Activated naive CD4-positive, alpha-beta T cell treated with anti-CD3 and anti-CD28 coated beads, Interleukin-2, amount 50 U/mL, for 72 hours (primary cell): ENCODE data around the gene BHLHE41. TPM values are rescaled to one million over a fixed set of nuclear protein-coding genes. Genes with fewer than 3 reads are reported as not detected.
A peak's percentile ranks its signal among the peaks of the same experiment; 100 is the strongest.

Experiments used
- ATAC-seq, 2 donors: fragments of 150-1000 bp; cut with Tn5 transposase; 2 replicates each; pipeline ENCODE4 v1.10.0; 2021; ENCODE audit warnings: mild to moderate bottlenecking in 2 of 2, moderate library complexity in 2 of 2
- DNase-seq, 2 donors: peaks; one replicate each; pipeline ENCODE4 v3.0.0; 2021 to 2022; ENCODE audit warnings: low spot score in 2 of 2
- H3K27ac Mint-ChIP-seq, 2 donors: one replicate each; pipeline ENCODE4 v1.8.0; 2022; ENCODE audit warnings: mild to moderate bottlenecking in 2 of 2, mixed read lengths in 2 of 2
- H3K36me3 Mint-ChIP-seq, 2 donors: one replicate each; pipeline ENCODE4 v1.8.0; 2022; ENCODE audit warnings: mixed read lengths in 2 of 2
- H3K9me3 Mint-ChIP-seq, 2 donors: one replicate each; pipeline ENCODE4 v1.8.0; 2022; ENCODE audit warnings: mixed read lengths in 2 of 2
- total RNA-seq, 2 donors: library from RNA; stranded (reverse); gene quantifications; one replicate each; pipeline ENCODE4 v1.2.3, GENCODE V29; 2022

The BHLHE41 gene
- total RNA-seq, 2 donors from 2014 or later: not detected

DNA sequence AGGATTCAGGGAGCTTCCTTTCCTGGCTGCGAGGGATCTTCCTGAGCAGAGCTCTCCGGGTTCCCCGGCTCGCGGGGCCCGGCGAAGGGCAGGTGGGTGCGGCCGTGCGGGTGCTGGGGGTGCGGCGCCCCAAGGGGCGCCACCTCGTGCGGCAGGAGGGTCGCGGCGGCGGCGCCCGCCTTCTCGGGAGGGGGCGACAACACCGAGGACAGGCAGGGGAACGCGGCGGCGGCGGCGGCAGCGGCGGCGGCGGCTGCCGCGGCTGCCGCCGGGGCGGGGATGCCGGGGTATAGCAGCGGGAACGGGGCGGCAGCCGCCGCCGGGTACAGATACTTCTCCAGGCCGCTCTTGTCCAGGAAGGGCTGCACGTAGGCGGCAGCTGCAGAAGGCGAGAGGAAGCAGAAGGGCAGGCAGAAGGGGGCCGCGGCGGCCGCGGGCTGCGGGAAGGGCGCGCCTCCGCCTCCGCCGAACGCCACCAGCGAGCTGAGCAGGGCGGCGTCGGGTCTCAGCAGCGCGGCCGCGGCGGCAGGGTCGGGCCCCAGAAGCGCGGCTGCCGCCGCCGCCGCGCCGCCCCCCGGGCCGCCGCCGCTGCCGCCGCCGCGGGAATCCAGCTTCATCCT is 2.7 kb downstream of the BHLHE41 start:
- H3K27ac Mint-ChIP-seq: no peak overlapping the region
- no peaks in the 10 kb centered on the region for H3K9me3 Mint-ChIP-seq
- ATAC-seq (peak; percentile 48 to 63), DNase-seq (peak; percentile 38 to 58)
- H3K36me3 Mint-ChIP-seq: peaks cover 0 to 6% of the 10 kb centered on the region in 2 donors

GRCh38 chr12:26121323-26122060 is 3.3 kb downstream of the BHLHE41 start:
- peaks cover 0 to 6% of the 10 kb centered on the region in 2 donors for H3K36me3 Mint-ChIP-seq
- H3K27ac Mint-ChIP-seq: no peak overlapping the region
- no peaks in the 10 kb centered on the region for H3K9me3 Mint-ChIP-seq
- no peak for ATAC-seq
- no peak for DNase-seq

- Mint-ChIP-seq H3K27ac (no peak overlapping the region), H3K36me3 (peaks cover 0 to 6% of the 10 kb centered on the region in 2 donors)
- no peak for ATAC-seq
Measured at GRCh38 chr12:26120561-26121274, 4.1 kb downstream of the BHLHE41 start.

DNA sequence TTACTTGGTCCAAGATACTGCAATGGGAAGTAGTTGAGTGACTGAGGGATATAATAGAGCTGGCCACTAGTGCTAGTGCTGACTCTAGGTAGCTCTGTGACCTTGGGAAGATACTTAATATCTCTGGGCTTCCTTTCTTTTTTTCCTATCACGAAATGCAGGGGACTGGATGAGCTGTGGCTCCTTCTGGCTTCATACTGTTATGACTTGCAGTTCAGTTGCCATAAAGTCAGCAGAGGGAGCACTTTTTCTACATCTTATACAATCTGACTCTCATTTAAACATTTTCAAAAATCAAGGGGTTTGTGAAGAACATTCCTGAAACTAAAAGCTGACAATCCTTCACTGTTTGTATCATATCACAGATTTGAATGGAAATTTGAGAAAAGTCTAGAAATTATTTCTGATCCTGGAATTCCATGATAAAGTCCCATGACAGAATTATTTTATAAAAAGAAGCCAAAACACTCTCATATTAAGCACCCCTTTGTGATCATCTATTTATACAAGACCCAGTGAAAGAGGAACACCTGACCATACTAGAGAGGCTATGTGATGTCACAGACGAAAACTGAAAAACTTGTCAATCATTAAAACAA is 5.3 kb downstream of the BHLHE41 start:
- no peaks in the 10 kb centered on the region for H3K9me3 Mint-ChIP-seq
- peaks cover 0 to 6% of the 10 kb centered on the region in 2 donors for H3K36me3 Mint-ChIP-seq
- DNase-seq (no peak), ATAC-seq (peak in 1 of 2 donors; percentile 33)
- H3K27ac Mint-ChIP-seq: no peak overlapping the region

More at GRCh38 chr12:26120561-26121274, 4.1 kb downstream of the BHLHE41 start:
- DNase-seq: no peak
- no peaks in the 10 kb centered on the region for H3K9me3 Mint-ChIP-seq

GRCh38 chr12:26118308-26118707 is 6.5 kb downstream of the BHLHE41 start:
- Mint-ChIP-seq H3K36me3 (peaks cover 0 to 4% of the 10 kb centered on the region in 2 donors), H3K27ac (no peak overlapping the region), H3K9me3 (no peaks in the 10 kb centered on the region)
- ATAC-seq (no peak), DNase-seq (no peak)

DNA sequence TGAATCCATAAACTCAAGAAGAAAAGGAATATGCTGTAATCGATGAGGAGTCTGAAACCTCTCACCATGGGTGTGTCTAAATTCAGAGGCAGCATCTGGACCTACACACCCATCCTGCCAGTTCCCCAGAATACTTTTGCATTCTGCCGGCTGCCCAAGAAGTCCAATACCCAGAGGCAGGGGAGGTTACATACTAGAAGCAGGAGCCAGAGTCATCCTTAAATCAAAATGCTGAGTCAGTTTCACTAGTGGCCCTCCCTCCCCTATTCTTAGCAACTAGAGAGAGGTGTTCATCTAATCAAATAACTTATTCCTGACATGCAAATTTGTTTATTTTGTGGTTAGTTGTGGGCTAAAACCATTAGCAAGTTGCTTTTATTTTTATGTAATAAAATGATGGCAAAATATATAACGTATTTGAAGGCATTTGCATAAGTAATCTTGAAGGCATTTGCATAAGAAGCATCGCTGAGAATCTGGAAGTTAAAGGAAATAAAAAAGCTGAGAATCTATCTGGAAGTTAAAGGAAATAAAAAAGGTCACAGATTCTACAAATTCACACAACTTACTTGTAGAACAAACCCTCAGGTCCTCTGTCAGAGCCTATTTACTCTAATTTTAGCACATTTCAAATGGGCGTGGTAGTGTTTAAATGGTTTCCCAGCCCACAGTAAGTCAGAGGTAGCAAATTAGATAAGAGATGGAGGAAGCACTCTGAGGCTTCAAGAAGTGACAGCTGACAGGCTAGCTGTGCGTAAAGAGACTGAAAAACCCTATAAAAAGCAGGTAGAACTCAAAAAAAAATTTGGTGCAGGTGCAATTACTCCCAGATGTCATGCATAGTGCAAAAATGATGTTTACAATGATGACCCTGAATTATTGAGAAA is 7.8 kb downstream of the BHLHE41 start:
- no peaks in the 10 kb centered on the region for H3K9me3 Mint-ChIP-seq
- H3K36me3 Mint-ChIP-seq: no peaks in the 10 kb centered on the region
- ATAC-seq (no peak), DNase-seq (no peak)
- H3K27ac Mint-ChIP-seq: no peak overlapping the region

DNA sequence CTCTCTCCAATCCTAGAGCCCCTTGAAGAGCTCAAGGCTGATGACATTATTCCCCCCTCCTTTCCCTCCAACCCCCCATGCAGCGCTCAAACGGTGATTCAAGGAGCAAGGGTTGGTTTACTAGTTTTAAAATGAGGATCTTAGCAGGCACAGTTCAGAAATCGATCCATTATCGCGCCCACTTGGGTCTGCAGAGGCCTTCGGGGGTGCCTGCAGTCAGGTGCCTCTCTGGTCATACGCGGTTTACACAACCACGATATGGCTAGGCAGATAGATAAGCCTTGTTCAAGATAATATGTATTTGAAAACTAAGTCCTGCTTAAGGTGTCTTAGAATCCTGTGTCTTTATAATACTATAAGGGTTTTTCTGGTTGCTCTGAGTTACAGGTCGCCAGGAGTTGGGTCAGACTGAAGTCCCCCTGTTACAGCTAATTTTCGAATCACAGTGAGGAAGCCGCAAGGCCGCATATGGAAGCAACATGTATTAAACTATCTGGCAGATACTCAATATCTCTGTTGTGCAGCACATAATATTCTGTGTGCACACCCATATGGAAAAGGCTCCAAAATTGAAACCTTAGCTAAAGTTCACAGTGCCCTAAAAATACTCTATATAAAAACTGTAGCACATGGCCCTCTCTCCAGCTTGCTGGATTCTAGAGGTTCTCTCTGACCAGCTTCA is 10.0 kb downstream of the BHLHE41 start:
- no peaks in the 10 kb centered on the region for H3K9me3 Mint-ChIP-seq

DNA sequence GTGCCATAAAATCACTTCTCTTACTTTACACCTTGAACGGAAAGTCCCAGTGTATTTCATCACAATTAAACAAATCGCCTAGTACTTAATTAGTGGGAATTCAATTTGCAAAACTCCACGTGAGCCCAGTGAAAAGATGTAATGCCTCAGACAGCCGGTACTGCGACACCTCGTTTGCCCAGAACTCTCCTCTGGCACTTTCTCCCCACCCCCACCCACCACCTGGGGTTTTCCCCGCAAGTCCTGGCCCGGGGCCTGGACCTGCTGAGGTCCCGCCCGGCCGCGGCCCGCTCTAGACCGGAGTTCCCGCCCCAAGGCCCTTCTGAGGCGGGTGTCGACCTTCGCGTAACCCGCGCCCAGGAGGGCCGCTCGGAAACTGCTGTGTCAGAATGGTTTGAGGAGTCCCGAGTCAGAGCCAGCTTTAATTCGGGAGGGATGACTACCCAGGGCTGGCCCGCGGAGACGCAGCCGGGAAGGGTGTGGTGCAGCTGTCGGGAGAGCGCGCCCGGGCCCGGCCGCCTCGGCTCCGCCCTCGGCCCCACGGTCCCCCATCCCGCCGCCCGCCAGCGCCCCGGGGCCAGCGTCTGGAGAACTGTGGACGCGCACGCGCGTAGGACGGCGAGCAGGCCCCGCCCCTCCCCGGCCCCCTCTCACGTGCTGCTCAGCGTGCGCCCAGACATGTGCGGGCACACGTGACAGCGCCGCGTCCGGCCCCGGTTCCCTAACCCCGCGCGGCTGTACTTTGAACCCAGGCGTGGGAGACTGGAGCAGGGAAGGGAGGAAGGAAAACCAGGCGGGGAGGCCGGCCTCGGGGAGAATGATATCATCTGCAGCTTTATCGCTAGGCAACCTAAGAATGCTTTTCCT is 10.8 kb downstream of the BHLHE41 start:
- Mint-ChIP-seq H3K36me3 (no peaks in the 10 kb centered on the region), H3K9me3 (no peaks in the 10 kb centered on the region), H3K27ac (peak overlapping the region in 1 of 2 donors; percentile 19)
- DNase-seq (peak; percentile 55 to 71), ATAC-seq (peak; percentile 90 to 91)

More for the DNA sequence above, 10.0 kb downstream of the BHLHE41 start:
- DNase-seq: no peak
- ATAC-seq: no peak
- H3K27ac Mint-ChIP-seq: no peak overlapping the region
- no peaks in the 10 kb centered on the region for H3K36me3 Mint-ChIP-seq

- Mint-ChIP-seq H3K9me3 (no peaks in the 10 kb centered on the region), H3K27ac (no peak overlapping the region), H3K36me3 (no peaks in the 10 kb centered on the region)
- ATAC-seq (no peak), DNase-seq (no peak)
Measured at GRCh38 chr12:26113181-26113654, 11.6 kb downstream of the BHLHE41 start.

GRCh38 chr12:26112703-26113147 is 12.1 kb downstream of the BHLHE41 start:
- DNase-seq: no peak
- no peak for ATAC-seq
- no peak overlapping the region for H3K27ac Mint-ChIP-seq
- no peaks in the 10 kb centered on the region for H3K36me3 Mint-ChIP-seq
- H3K9me3 Mint-ChIP-seq: no peaks in the 10 kb centered on the region

DNA sequence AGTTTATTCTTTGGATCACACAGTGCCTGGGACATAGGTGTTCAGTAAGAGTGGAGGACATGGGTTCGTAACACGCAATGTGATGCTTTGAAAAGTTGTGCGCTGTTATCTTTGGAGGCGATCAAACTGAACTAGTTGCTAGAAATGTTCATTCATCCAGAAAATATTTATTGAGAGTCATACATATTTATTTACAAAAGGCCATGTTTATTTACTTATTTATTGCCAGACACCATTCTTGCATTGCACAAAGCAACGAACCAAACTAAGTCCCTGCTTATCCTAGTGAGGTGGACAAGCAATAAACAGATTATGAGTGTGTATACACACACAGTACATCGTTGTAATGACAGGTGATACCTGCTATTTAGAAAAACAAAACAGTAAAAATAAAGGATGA is 12.6 kb downstream of the BHLHE41 start:
- DNase-seq (no peak), ATAC-seq (no peak)
- no peak overlapping the region for H3K27ac Mint-ChIP-seq
- H3K36me3 Mint-ChIP-seq: no peaks in the 10 kb centered on the region
- no peaks in the 10 kb centered on the region for H3K9me3 Mint-ChIP-seq

DNA sequence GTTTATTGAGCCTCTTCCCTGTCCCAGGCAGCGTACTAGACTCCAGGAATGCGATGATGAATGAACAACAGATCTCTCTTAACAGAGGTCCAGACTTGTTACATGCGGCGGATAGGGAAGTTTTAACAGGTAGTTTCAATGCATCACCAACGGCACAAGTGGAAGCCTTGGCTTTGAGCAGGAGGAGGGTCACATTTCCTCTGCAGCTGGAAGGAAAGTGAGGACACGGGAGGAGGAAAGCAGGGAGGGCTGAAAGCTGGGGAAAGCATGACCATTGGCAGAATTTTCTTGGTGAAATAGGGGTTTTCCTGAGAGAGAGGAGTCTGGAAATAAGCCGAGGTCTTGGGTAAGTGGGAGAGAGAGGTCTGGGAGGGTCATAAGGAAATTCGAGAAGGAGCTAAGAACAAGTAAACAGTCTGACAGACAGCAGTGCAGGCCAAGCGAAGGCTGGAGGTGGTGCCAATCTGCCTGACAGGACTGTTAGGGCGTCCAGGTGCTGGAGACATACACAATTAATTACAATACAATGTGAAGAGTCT is 15.4 kb downstream of the BHLHE41 start:
- no peaks in the 10 kb centered on the region for H3K9me3 Mint-ChIP-seq
- ATAC-seq (no peak), DNase-seq (no peak)
- H3K36me3 Mint-ChIP-seq: no peaks in the 10 kb centered on the region
- peak overlapping the region in 1 of 2 donors; percentile 33 for H3K27ac Mint-ChIP-seq

- ATAC-seq: no peak
- H3K36me3 Mint-ChIP-seq: no peaks in the 10 kb centered on the region
- H3K27ac Mint-ChIP-seq: no peak overlapping the region
- no peaks in the 10 kb centered on the region for H3K9me3 Mint-ChIP-seq
- no peak for DNase-seq
Measured at GRCh38 chr12:26108915-26109314, 15.9 kb downstream of the BHLHE41 start.

DNA sequence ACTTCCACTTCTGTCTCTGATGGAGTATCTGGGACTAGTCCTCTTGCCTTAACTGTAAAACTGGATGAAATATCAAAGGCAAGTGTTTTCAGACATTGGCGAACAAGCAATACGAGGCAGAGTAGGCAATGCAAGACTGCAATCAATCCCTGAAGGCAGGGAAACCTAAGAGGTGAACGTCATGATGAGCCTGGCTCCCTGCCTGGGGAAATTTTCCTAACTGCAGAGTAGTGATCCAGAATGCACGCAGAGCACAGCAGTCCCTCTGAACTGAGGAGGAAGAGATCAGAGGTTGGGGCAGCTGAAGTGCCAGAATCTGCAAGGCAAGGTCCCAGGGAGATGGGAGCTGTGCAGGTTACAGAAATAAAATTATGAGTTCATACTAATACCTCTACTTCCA is 18.5 kb downstream of the BHLHE41 start:
- Mint-ChIP-seq H3K9me3 (no peaks in the 10 kb centered on the region), H3K36me3 (no peaks in the 10 kb centered on the region), H3K27ac (no peak overlapping the region)
- DNase-seq (no peak), ATAC-seq (no peak)
